Right cardiac atrium (tissue), 5 donors: ENCODE measurements around the gene VSIG10. TPM values are rescaled to one million over a fixed set of nuclear protein-coding genes. Genes with fewer than 3 reads are reported as not detected.

Source experiments
- polyA plus RNA-seq: library from polyadenylated mRNA; stranded (reverse); fragments of 200-250 nt; gene quantifications from one replicate; pipeline ENCODE4 v1.2.3, GENCODE V29; 2013
- total RNA-seq, 4 donors: library from RNA; stranded (reverse); fragmentation: NEBNext Ultra II Directional; extraction: Animal tissue kit (Norgen Biotek cat#: 25700); gene quantifications; one replicate each; pipeline ENCODE4 v1.2.1, GENCODE V29; 2021
- donor health status: healthy with polysubstance abuse.
- donor health status: DM: no; HTN: yes; CAD: no.
- donor health status: DM: no; HTN: no; CAD: no.
- donor health status: DM: no; HTN: yes; CAD: no; lungs with severe emphysema.
- donor health status: DM: yes; HTN: yes; CAD: no.

VSIG10 gene
- total and polyA plus RNA-seq, 5 donors, result 6.3 to 14.7 (median 14.2) TPM

Other genes starting within 250 kb of the VSIG10 start
- under 1 TPM; 0.03 to 0.37 (median 0.06) TPM for gene KSR2, start 135.0 kb downstream of the VSIG10 start, total RNA-seq
- 0.02 TPM for gene KSR2, start 135.0 kb downstream of the VSIG10 start, polyA plus RNA-seq
- 1 to 10 TPM; 4.3 to 7.9 (median 6.4) TPM for gene RFC5, start 87.3 kb downstream of the VSIG10 start, total RNA-seq
- gene RFC5, start 87.3 kb downstream of the VSIG10 start, polyA plus RNA-seq, result 4.3 TPM
- 10 to 100 TPM; 71.9 to 79.2 (median 72.8) TPM for gene WSB2, start 42.8 kb downstream of the VSIG10 start, total RNA-seq
- 40.6 TPM for gene WSB2, start 42.8 kb downstream of the VSIG10 start, polyA plus RNA-seq
- gene PEBP1, start 32.1 kb upstream of the VSIG10 start, total RNA-seq, result 100 to 1,000 TPM; 370 to 507 (median 411) TPM
- 477 TPM for gene PEBP1, start 32.1 kb upstream of the VSIG10 start, polyA plus RNA-seq